OCI-LY3 (cell line): ENCODE data around the gene ZC3H10.

ENCODE experiments used
- H2AFZ ChIP-seq: fragments of 200-600, 300-600 bp; shearing (Covaris generic); 2 replicates; pipeline ENCODE4 v1.6.0; 2014; ENCODE audit warnings: antibody characterized with exemption, low read depth, low read length
- H3K27ac ChIP-seq: fragments of 200-600, 300-600 bp; sonication (generic); 2 replicates; pipeline ENCODE4 v1.5.1; 2014; ENCODE audit warnings: mild to moderate bottlenecking, low read length, moderate library complexity, mixed read lengths
- H3K27me3 ChIP-seq: fragments of 200-600, 300-600 bp; sonication (generic); 2 replicates; pipeline ENCODE4 v1.6.1; 2014; ENCODE audit warnings: low read depth, low read length, mixed read lengths
- H3K36me3 ChIP-seq: fragments of 200-600, 300-600 bp; sonication (generic); replicated peaks from 2 replicates; pipeline ENCODE3; 2014; ENCODE audit warnings: low read depth, low read length, mixed read lengths
- H3K4me1 ChIP-seq: fragments of 300-600, 200-600 bp; sonication (generic); 2 replicates; pipeline ENCODE4 v1.6.1; 2014; ENCODE audit warnings: low read length, mixed read lengths
- H3K4me2 ChIP-seq: fragments of 200-600, 300-600 bp; sonication (generic); 2 replicates; pipeline ENCODE4 v1.6.1; 2014; ENCODE audit warnings: low read length, mixed read lengths
- H3K4me3 ChIP-seq: fragments of 300-600, 200-600 bp; sonication (generic); 2 replicates; pipeline ENCODE4 v1.5.1; 2014; ENCODE audit warnings: antibody characterized with exemption, mild to moderate bottlenecking, low read length, moderate library complexity
- H3K79me2 ChIP-seq: fragments of 300-600, 200-600 bp; shearing (Covaris generic); 2 replicates; pipeline ENCODE4 v1.6.1; 2014; ENCODE audit warnings: mild to moderate bottlenecking, low read length, mixed read lengths
- H3K9ac ChIP-seq: fragments of 300-600, 200-600 bp; shearing (Covaris generic); 2 replicates; pipeline ENCODE4 v1.6.0; 2014; ENCODE audit warnings: mild to moderate bottlenecking, low read length, moderate library complexity
- H3K9me3 ChIP-seq: fragments of 200-600, 300-600 bp; shearing (Covaris generic); 2 replicates; pipeline ENCODE4 v1.6.1; 2014; ENCODE audit warnings: low read length, mixed read lengths; ENCODE audit not compliant: insufficient read depth
- H4K20me1 ChIP-seq: fragments of 200-600, 300-600 bp; sonication (generic); 2 replicates; pipeline ENCODE4 v1.6.1; 2016; ENCODE audit warnings: low read length, mixed read lengths; ENCODE audit not compliant: insufficient read depth
- CTCF ChIP-seq: fragments of 200-600, 300-600 bp; sonication (generic); IDR thresholded peaks from 2 replicates; pipeline ENCODE4 v1.5.1; 2014; ENCODE audit warnings: antibody characterized with exemption, low read length, low read depth
- EZH2phosphoT487 ChIP-seq: fragments of 200-600 bp; shearing (Covaris generic); IDR thresholded peaks from 2 replicates; pipeline ENCODE4 v1.6.1; 2018; ENCODE audit warnings: antibody characterized with exemption, mixed run types, low read depth

Gene ZC3H10

GRCh38 chr12:56137853-56138571 is 19.9 kb downstream of the ZC3H10 start:
- TF ChIP-seq CTCF (no peak), EZH2phosphoT487 (no peak)
- no peaks in the 10 kb centered on the region for H3K27me3 ChIP-seq
- no peaks in the 10 kb centered on the region for H3K4me1 ChIP-seq
- H3K9ac ChIP-seq = no peak overlapping the region
- H3K79me2 ChIP-seq = no peaks in the 10 kb centered on the region
- H4K20me1 ChIP-seq = no peaks in the 10 kb centered on the region
- no peak overlapping the region for H3K4me3 ChIP-seq
- peaks cover 60% of the 10 kb centered on the region for H3K36me3 ChIP-seq
- no peak overlapping the region for H2AFZ ChIP-seq
- no peaks in the 10 kb centered on the region for H3K9me3 ChIP-seq
- no peak overlapping the region for H3K4me2 ChIP-seq
- H3K27ac ChIP-seq = no peak overlapping the region

GRCh38 chr12:56141946-56142784 is 24.1 kb downstream of the ZC3H10 start:
- no peak for TF ChIP-seq CTCF
- Histone ChIP-seq H3K79me2 (no peaks in the 10 kb centered on the region), H2AFZ (no peak overlapping the region), H3K27ac (no peak overlapping the region), H3K4me1 (no peaks in the 10 kb centered on the region), H4K20me1 (no peaks in the 10 kb centered on the region), H3K36me3 (peaks cover 62% of the 10 kb centered on the region), H3K4me2 (no peak overlapping the region), H3K9me3 (no peaks in the 10 kb centered on the region), H3K4me3 (no peak overlapping the region), H3K27me3 (no peaks in the 10 kb centered on the region), H3K9ac (no peak overlapping the region)

GRCh38 chr12:56143217-56143616 is 25.2 kb downstream of the ZC3H10 start:
- Histone ChIP-seq H3K4me1 (no peaks in the 10 kb centered on the region), H4K20me1 (no peaks in the 10 kb centered on the region), H3K79me2 (no peaks in the 10 kb centered on the region), H3K4me2 (no peak overlapping the region), H3K9me3 (no peaks in the 10 kb centered on the region), H3K36me3 (peaks cover 52% of the 10 kb centered on the region), H3K27ac (no peak overlapping the region), H2AFZ (no peak overlapping the region), H3K9ac (no peak overlapping the region), H3K4me3 (no peak overlapping the region), H3K27me3 (no peaks in the 10 kb centered on the region)
- TF ChIP-seq CTCF (no peak), EZH2phosphoT487 (no peak)

- no peak overlapping the region for H2AFZ ChIP-seq
- H3K36me3 ChIP-seq = peaks cover 45% of the 10 kb centered on the region
- H3K27ac ChIP-seq = no peak overlapping the region
- no peak overlapping the region for H3K9ac ChIP-seq
- H4K20me1 ChIP-seq = no peaks in the 10 kb centered on the region
- H3K4me1 ChIP-seq = no peaks in the 10 kb centered on the region
- no peaks in the 10 kb centered on the region for H3K79me2 ChIP-seq
- no peaks in the 10 kb centered on the region for H3K27me3 ChIP-seq
- H3K4me2 ChIP-seq = no peak overlapping the region
- H3K9me3 ChIP-seq = no peaks in the 10 kb centered on the region
- TF ChIP-seq EZH2phosphoT487 (no peak), CTCF (no peak)
- H3K4me3 ChIP-seq = no peak overlapping the region
Observed at GRCh38 chr12:56143870-56144269, 25.8 kb downstream of the ZC3H10 start.
